Measurements from ENCODE around the gene GAS1. TPM values are rescaled to one million over a fixed set of nuclear protein-coding genes. Genes with fewer than 3 reads are reported as not detected.

GAS1 gene
- total and polyA plus RNA-seq, 2 of the 8 experiments (the other 6 are each of a cell fraction or from before 2014, with no cell fraction given) = 2.8 to 5.7 TPM

GRCh38 chr9:86924206-86924605, 23.1 kb downstream of the GAS1 start (continued):
- TF ChIP-seq CHD7 (IDR thresholded peaks at IDR 0.05; ENCODE audit: insufficient replicate concordance, low read length) (no peak), BRCA1 (IDR thresholded peaks at IDR 0.05; ENCODE audit: low read depth, low read length) (no peak), ATF2 (IDR thresholded peaks at IDR 0.05; ENCODE audit: low read length) (no peak), POLR2A (IDR thresholded peaks at IDR 0.05; ENCODE audit: control extremely low read depth in 1 of 2, low read depth in 2 of 2, low read length in 2 of 2) (no peak), BCL11A (IDR thresholded peaks at IDR 0.05; ENCODE audit: low read depth in 2 of 2, low read length in 2 of 2) (no peak), TBP (IDR thresholded peaks at IDR 0.05; ENCODE audit: low read depth, low read length) (no peak), MAFK (IDR thresholded peaks at IDR 0.05; ENCODE audit: low read depth, low read length) (no peak), SRF (IDR thresholded peaks at IDR 0.05; ENCODE audit: low read depth, low read length) (no peak)
